Measurements from ENCODE around the gene ENO3.

Gene ENO3

GRCh38 chr17:4948166-4948930 lies 2.6 kb upstream of the ENO3 start, which contains the start of gene PFN1:
TSS of gene PFN1 (minus strand) at chr17:4948530. CDS start at chr17:4948394, 136 bp downstream.
- CTCF ChIA-PET: no interaction called here

GRCh38 chr17:4948931-4949320 lies 2.0 kb upstream of the ENO3 start:
- POLR2A ChIA-PET (ENCODE audit: low non-redundant PET): interaction anchor here (0.8 to 1.3 kb wide), 4 partner anchors 9 to 40 kb away, joined by 3 to 6 read pairs (median 4); partner anchors contain the start of genes RNF167 and SLC25A11
- CTCF ChIA-PET: no interaction called here
- peak; percentile 90 for DNase-seq (ENCODE audit: low spot score)
- peak overlapping the region; percentile 100 for H3K27ac ChIP-seq
- TF ChIP-seq, protein P1, sequence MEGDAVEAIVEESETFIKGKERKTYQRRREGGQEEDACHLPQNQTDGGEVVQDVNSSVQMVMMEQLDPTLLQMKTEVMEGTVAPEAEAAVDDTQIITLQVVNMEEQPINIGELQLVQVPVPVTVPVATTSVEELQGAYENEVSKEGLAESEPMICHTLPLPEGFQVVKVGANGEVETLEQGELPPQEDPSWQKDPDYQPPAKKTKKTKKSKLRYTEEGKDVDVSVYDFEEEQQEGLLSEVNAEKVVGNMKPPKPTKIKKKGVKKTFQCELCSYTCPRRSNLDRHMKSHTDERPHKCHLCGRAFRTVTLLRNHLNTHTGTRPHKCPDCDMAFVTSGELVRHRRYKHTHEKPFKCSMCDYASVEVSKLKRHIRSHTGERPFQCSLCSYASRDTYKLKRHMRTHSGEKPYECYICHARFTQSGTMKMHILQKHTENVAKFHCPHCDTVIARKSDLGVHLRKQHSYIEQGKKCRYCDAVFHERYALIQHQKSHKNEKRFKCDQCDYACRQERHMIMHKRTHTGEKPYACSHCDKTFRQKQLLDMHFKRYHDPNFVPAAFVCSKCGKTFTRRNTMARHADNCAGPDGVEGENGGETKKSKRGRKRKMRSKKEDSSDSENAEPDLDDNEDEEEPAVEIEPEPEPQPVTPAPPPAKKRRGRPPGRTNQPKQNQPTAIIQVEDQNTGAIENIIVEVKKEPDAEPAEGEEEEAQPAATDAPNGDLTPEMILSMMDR (conservative IDR thresholded peaks at IDR 0.05; ENCODE audit: low read depth): no peak

More at GRCh38 chr17:4948166-4948930, 2.6 kb upstream of the ENO3 start, which contains the start of gene PFN1:
- peak within 1 kb of the TSS; percentile 100 for H3K27ac ChIP-seq
- peak; percentile 90 for DNase-seq (ENCODE audit: low spot score)
- TF ChIP-seq, protein P1 (conservative IDR thresholded peaks at IDR 0.05; ENCODE audit: low read depth): no peak
- POLR2A ChIA-PET (ENCODE audit: low non-redundant PET): interaction anchor here (0.8 to 1.3 kb wide), 4 partner anchors 8 to 39 kb away, joined by 3 to 6 read pairs (median 4); partner anchors contain the start of genes RNF167 and SLC25A11

DNA sequence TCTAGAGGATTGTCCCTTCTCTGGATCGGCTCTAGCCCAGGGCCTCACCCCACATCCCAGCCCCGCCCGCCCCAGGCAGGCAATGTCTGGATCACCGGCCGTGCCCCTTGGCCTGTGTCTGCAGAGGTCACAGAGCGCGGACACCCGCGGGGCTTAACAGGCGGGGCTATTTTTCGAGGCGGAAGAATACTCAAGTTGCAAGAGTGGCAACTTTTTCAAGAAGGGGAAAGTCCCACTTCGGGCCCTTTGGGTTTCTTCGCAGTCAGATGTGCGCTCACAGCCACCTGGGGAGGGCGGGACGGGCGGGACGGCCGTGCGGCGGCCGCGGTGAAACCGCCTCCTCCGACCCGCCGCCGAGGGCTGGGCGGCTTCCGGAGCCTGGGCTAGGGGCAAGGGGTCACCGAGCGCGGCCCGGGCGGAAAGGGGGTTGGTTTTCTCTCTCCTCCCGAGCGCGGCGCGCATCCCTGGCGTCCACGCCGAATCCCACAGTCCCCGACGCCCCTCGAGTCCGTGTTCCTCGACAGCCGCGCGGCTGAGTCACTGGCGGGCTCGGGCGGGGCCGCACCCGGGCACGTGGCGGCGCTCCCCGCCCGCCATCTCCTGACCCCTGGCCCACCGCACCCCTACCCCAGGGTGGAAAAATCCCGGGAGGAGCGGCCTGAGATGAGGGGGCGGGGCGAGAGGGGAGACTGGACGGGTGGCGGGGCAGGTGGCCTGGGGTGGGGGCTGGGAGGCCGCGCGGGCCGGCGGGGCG lies 1.4 kb upstream of the ENO3 start:
- DNase-seq (ENCODE audit: low spot score): peak; percentile 79
- peak overlapping the region; percentile 100 for H3K27ac ChIP-seq
- ChIA-PET POLR2A (ENCODE audit: low non-redundant PET) (interaction anchor here (1.1 to 1.8 kb wide), 3 partner anchors 18 to 40 kb away, joined by 3 to 6 read pairs (median 5); partner anchors contain the start of gene SPAG7), CTCF (no interaction called here)
- TF ChIP-seq, protein P1 (conservative IDR thresholded peaks at IDR 0.05; ENCODE audit: low read depth): no peak

GRCh38 chr17:4950075-4950745 lies 709 bp upstream of the ENO3 start:
- H3K27ac ChIP-seq: peak overlapping the region; percentile 100
- CTCF ChIA-PET: interaction anchor here (1.5 kb wide), 1 partner anchor 37 kb away, joined by 3 read pairs; the partner anchor contains the start of gene CAMTA2
- DNase-seq (ENCODE audit: low spot score): no peak
- TF ChIP-seq, protein P1 (conservative IDR thresholded peaks at IDR 0.05; ENCODE audit: low read depth): no peak
- POLR2A ChIA-PET (ENCODE audit: low non-redundant PET): interaction anchor here (1.8 kb wide), 1 partner anchor 17 kb away, joined by 5 read pairs; the partner anchor contains the start of gene SPAG7

DNA sequence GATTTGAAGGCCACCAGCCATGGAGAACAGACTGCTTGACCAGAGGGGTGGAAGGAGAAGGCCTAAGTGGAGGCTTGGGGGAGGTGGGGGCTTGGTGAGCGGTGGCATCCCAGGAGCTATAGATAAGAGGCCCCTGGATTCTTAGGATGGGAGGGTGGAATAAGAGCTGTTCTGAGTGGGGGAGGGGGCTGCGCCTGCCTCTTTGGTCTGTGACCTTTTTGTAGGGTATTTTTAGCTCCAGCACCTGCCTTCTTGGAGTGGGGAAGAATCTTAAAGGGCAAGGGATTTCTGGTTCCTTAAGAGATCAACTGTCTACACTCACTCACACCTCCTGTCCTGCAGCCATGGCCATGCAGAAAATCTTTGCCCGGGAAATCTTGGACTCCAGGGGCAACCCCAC lies 567 bp downstream of the ENO3 start:
- ChIA-PET CTCF (interaction anchor here (1.5 kb wide), 1 partner anchor 36 kb away, joined by 3 read pairs; the partner anchor contains the start of gene CAMTA2), POLR2A (ENCODE audit: low non-redundant PET) (interaction anchor here (0.6 to 1.8 kb wide), 2 partner anchors 14 to 16 kb away, joined by 4 to 5 read pairs; partner anchors contain the start of gene SPAG7)
- TF ChIP-seq, protein P1 (conservative IDR thresholded peaks at IDR 0.05; ENCODE audit: low read depth): no peak
- no peak for DNase-seq (ENCODE audit: low spot score)
- H3K27ac ChIP-seq: peak overlapping the region; percentile 100
